ENCODE measurements around the gene VPS4A. TPM values are rescaled to one million over a fixed set of nuclear protein-coding genes. Genes with fewer than 3 reads are reported as not detected.

Gene VPS4A
- total RNA-seq, 1 experiment from 2014 or later, result 27.3 TPM

DNA sequence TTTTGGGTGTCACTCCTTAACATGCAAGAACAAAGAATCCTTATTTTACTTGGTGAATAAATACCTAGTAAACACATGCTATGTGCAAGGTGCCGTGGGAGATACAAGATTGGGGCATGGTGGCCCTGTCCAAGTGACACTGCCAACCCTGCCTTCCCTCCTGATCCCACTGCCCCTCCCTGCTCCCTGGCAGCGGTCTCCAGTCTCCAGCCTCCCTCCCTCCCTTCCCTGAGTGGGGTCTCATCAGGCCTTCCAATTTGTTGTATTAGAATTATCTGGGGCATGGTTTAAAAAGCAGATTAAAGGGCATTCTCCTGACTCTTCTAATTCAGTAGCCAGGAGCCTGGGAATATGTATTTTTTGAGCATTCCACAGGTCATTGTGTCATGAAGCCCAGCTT, 52.9 kb downstream of the VPS4A start:
- TF ChIP-seq EZH2phosphoT487 (IDR thresholded peaks at IDR 0.05; ENCODE audit: borderline replicate concordance, low read length) (no peak), EZH2 (IDR thresholded peaks at IDR 0.05; ENCODE audit: low read length, unreplicated experiment) (no peak)
- TF ChIP-seq, protein P1, sequence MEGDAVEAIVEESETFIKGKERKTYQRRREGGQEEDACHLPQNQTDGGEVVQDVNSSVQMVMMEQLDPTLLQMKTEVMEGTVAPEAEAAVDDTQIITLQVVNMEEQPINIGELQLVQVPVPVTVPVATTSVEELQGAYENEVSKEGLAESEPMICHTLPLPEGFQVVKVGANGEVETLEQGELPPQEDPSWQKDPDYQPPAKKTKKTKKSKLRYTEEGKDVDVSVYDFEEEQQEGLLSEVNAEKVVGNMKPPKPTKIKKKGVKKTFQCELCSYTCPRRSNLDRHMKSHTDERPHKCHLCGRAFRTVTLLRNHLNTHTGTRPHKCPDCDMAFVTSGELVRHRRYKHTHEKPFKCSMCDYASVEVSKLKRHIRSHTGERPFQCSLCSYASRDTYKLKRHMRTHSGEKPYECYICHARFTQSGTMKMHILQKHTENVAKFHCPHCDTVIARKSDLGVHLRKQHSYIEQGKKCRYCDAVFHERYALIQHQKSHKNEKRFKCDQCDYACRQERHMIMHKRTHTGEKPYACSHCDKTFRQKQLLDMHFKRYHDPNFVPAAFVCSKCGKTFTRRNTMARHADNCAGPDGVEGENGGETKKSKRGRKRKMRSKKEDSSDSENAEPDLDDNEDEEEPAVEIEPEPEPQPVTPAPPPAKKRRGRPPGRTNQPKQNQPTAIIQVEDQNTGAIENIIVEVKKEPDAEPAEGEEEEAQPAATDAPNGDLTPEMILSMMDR (conservative IDR thresholded peaks at IDR 0.05; ENCODE audit: low read depth, low read length), result no peak
- H3F3A ChIP-seq (ENCODE audit: low read length, unreplicated experiment), result no peaks in the 10 kb centered on the region
- H3K79me2 ChIP-seq (ENCODE audit: low read length), result no peaks in the 10 kb centered on the region
- BruUV-seq (replicated peaks), result no TSS peak
- no peaks in the 10 kb centered on the region for H3K4me1 ChIP-seq (ENCODE audit: insufficient read depth, low read length)
- H3K27ac ChIP-seq (ENCODE audit: low read length), result no peak overlapping the region
- no peak overlapping the region for H2AFZ ChIP-seq (ENCODE audit: low read length)
- H3K4me3 ChIP-seq (ENCODE audit: low read length), result no peak overlapping the region
- H3K27me3 ChIP-seq (ENCODE audit: low read length), result no peaks in the 10 kb centered on the region
- H3K9me2 ChIP-seq (replicated peaks; ENCODE audit: low read length), result no peaks in the 10 kb centered on the region
- intact Hi-C loops (cut with micrococcal nuclease), result no loop called here
- H3K9ac ChIP-seq (ENCODE audit: low read length), result no peak overlapping the region
- DNase-seq (no peak), ATAC-seq (no peak)
- no peaks in the 10 kb centered on the region for H4K20me1 ChIP-seq (ENCODE audit: low read length)
- H3K4me2 ChIP-seq (ENCODE audit: low read length), result no peak overlapping the region
- peaks cover 17% of the 10 kb centered on the region for H3K36me3 ChIP-seq (ENCODE audit: low read depth, low read length)
- H3K9me3 ChIP-seq (ENCODE audit: low read length), result no peaks in the 10 kb centered on the region
- CTCF ChIA-PET, result no interaction called here
- POLR2A ChIA-PET (ENCODE audit: unreplicated experiment), result no interaction called here

DNA sequence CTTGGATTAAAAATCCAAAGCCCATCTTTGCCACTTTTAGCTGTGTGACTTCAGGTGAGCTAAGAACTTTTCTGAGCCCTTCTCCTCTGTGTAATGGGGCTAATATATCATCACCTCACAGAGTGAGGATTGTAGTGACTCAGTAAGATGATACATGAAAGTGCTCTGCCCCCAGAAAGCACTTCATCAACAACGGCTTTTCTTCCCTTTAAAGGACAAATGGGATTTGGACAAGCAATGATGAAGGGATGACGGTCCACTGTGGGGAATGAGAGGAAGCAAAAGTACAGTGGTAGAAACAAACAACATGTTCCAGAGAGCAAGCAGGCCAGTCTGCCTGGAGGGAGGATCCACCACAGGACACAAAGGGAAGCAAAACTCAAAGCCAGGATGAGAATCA, 54.8 kb downstream of the VPS4A start:
- TF ChIP-seq EZH2 (IDR thresholded peaks at IDR 0.05; ENCODE audit: low read length, unreplicated experiment), result no peak
- TF ChIP-seq EZH2phosphoT487 (IDR thresholded peaks at IDR 0.05; ENCODE audit: borderline replicate concordance, low read length), result no peak
- TF ChIP-seq, protein P1 (conservative IDR thresholded peaks at IDR 0.05; ENCODE audit: low read depth, low read length), result no peak
- H3K79me2 ChIP-seq (ENCODE audit: low read length), result no peaks in the 10 kb centered on the region
- CTCF ChIA-PET, result no interaction called here
- H3K4me1 ChIP-seq (ENCODE audit: insufficient read depth, low read length), result no peaks in the 10 kb centered on the region
- no TSS peak for BruUV-seq (replicated peaks)
- no peak overlapping the region for H3K9ac ChIP-seq (ENCODE audit: low read length)
- no peak overlapping the region for H3K27ac ChIP-seq (ENCODE audit: low read length)
- DNase-seq (no peak), ATAC-seq (no peak)
- POLR2A ChIA-PET (ENCODE audit: unreplicated experiment), result no interaction called here
- H4K20me1 ChIP-seq (ENCODE audit: low read length), result no peaks in the 10 kb centered on the region
- no peaks in the 10 kb centered on the region for H3K27me3 ChIP-seq (ENCODE audit: low read length)
- no peaks in the 10 kb centered on the region for H3K9me2 ChIP-seq (replicated peaks; ENCODE audit: low read length)
- no peaks in the 10 kb centered on the region for H3F3A ChIP-seq (ENCODE audit: low read length, unreplicated experiment)
- no peak overlapping the region for H3K4me3 ChIP-seq (ENCODE audit: low read length)
- peaks cover 25% of the 10 kb centered on the region for H3K36me3 ChIP-seq (ENCODE audit: low read depth, low read length)
- intact Hi-C loops (cut with micrococcal nuclease), result no loop called here
- no peak overlapping the region for H2AFZ ChIP-seq (ENCODE audit: low read length)
- H3K9me3 ChIP-seq (ENCODE audit: low read length), result no peaks in the 10 kb centered on the region
- no peak overlapping the region for H3K4me2 ChIP-seq (ENCODE audit: low read length)

DNA sequence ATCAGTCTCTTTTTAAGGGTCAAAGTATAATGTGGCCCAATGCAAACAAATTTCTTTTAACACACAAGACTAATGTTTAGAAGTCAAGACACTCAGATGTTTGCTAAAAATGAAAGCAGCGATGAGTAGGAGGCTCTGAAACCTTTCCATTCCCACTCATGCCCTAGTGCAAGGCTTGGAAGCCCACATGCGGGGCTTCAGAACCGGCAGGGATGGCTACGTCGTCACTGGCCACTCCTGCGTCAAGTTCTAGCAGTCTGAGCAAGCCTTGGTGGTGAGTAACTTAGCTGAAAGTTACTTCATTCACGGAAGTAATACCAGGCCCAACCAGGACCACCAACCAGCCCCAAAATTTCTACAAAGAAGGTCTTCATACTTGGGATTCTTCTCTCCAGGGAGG, 55.3 kb downstream of the VPS4A start:
- ATAC-seq (no peak), DNase-seq (no peak)
- H3K9ac ChIP-seq (ENCODE audit: low read length), result no peak overlapping the region
- no peaks in the 10 kb centered on the region for H3K27me3 ChIP-seq (ENCODE audit: low read length)
- H3K9me3 ChIP-seq (ENCODE audit: low read length), result no peaks in the 10 kb centered on the region
- H3K79me2 ChIP-seq (ENCODE audit: low read length), result no peaks in the 10 kb centered on the region
- H3K9me2 ChIP-seq (replicated peaks; ENCODE audit: low read length), result no peaks in the 10 kb centered on the region
- intact Hi-C loops (cut with micrococcal nuclease), result no loop called here
- no peaks in the 10 kb centered on the region for H4K20me1 ChIP-seq (ENCODE audit: low read length)
- H3F3A ChIP-seq (ENCODE audit: low read length, unreplicated experiment), result no peaks in the 10 kb centered on the region
- H3K36me3 ChIP-seq (ENCODE audit: low read depth, low read length), result peaks cover 25% of the 10 kb centered on the region
- BruUV-seq (replicated peaks), result no TSS peak
- POLR2A ChIA-PET (ENCODE audit: unreplicated experiment), result no interaction called here
- H3K27ac ChIP-seq (ENCODE audit: low read length), result no peak overlapping the region
- TF ChIP-seq EZH2phosphoT487 (IDR thresholded peaks at IDR 0.05; ENCODE audit: borderline replicate concordance, low read length), result no peak
- TF ChIP-seq EZH2 (IDR thresholded peaks at IDR 0.05; ENCODE audit: low read length, unreplicated experiment), result no peak
- TF ChIP-seq, protein P1 (conservative IDR thresholded peaks at IDR 0.05; ENCODE audit: low read depth, low read length), result no peak
- H3K4me2 ChIP-seq (ENCODE audit: low read length), result no peak overlapping the region
- no peaks in the 10 kb centered on the region for H3K4me1 ChIP-seq (ENCODE audit: insufficient read depth, low read length)
- H3K4me3 ChIP-seq (ENCODE audit: low read length), result no peak overlapping the region
- CTCF ChIA-PET, result no interaction called here
- no peak overlapping the region for H2AFZ ChIP-seq (ENCODE audit: low read length)
